Erythroblast (primary cell): Measurements from ENCODE around the gene AMH.
"Not testable (repeated sequence)": the region's sequence is repeated elsewhere in the genome, so short reads cannot be mapped to it uniquely, and the experiment has no call there.

ENCODE experiments used
- DNase-seq, 2 experiments: peaks; one replicate each; lab custom pipeline; 2025; lab: John Stamatoyannopoulos, UW
- GATA1 ChIP-seq: IDR thresholded peaks from 2 replicates; pipeline ENCODE4 v1.6.1; 2011; ENCODE audit warnings: low read depth, mild to moderate bottlenecking, control low read depth, low read length, moderate library complexity
- POLR2A ChIP-seq: IDR thresholded peaks from 2 replicates; pipeline ENCODE4 v1.6.1; 2011; ENCODE audit warnings: mild to moderate bottlenecking, low read length

AMH gene

GRCh38 chr19:2270423-2271233 is 21.5 kb downstream of the AMH start:
- peak; percentile 54 for TF ChIP-seq POLR2A
- no peak for TF ChIP-seq GATA1

GRCh38 chr19:2271234-2272103 is 22.3 kb downstream of the AMH start:
- DNase-seq, result peak in 1 of 2 experiments; percentile 48
- TF ChIP-seq GATA1 (no peak), POLR2A (no peak)

More at GRCh38 chr19:2270423-2271233, 21.5 kb downstream of the AMH start:
- DNase-seq, result peak; percentile 90 to 95

- peak; percentile 91 to 92 for DNase-seq
Measured at GRCh38 chr19:2273356-2274184, 24.4 kb downstream of the AMH start.

GRCh38 chr19:2274185-2274711 is 25.1 kb downstream of the AMH start:
- no peak for DNase-seq
- TF ChIP-seq GATA1 (no peak), POLR2A (no peak)

More at GRCh38 chr19:2273356-2274184, 24.4 kb downstream of the AMH start:
- no peak for TF ChIP-seq GATA1
- no peak for TF ChIP-seq POLR2A

- TF ChIP-seq GATA1 (no peak), POLR2A (no peak)
- peak; percentile 57 to 64 for DNase-seq
Measured at GRCh38 chr19:2274931-2275535, 25.9 kb downstream of the AMH start.

GRCh38 chr19:2275588-2276428 is 26.7 kb downstream of the AMH start:
- no peak for TF ChIP-seq GATA1
- no peak for DNase-seq

- DNase-seq, result no peak
- TF ChIP-seq POLR2A, result no peak
- no peak for TF ChIP-seq GATA1
Measured at GRCh38 chr19:2276429-2276986, 27.4 kb downstream of the AMH start.

- no peak for DNase-seq
- TF ChIP-seq POLR2A (no peak), GATA1 (no peak)
Measured at GRCh38 chr19:2277138-2277537, 28.0 kb downstream of the AMH start.

GRCh38 chr19:2278459-2279158 is 29.5 kb downstream of the AMH start:
- TF ChIP-seq GATA1, result no peak
- TF ChIP-seq POLR2A, result no peak
- no peak for DNase-seq

- TF ChIP-seq POLR2A (no peak), GATA1 (no peak)
- DNase-seq, result no peak
Measured at GRCh38 chr19:2280633-2281264, 31.6 kb downstream of the AMH start.

- not testable (repeated sequence) for DNase-seq
Measured at GRCh38 chr19:2281265-2282061, 32.3 kb downstream of the AMH start.
